Right lobe of liver (tissue), 4 donors: Measurements from ENCODE around the gene SLC2A1.

ENCODE experiments used
- CTCF ChIP-seq, 4 donors: fragments of 200-600 bp in 3 of 4; fragments of 450-650 bp in 1 of 4; IDR thresholded peaks; one replicate each; pipeline versions ENCODE4 v1.5.1 to v1.8.0; 2016 to 2022; ENCODE audit warnings: antibody characterized with exemption in 4 of 4, mild to moderate bottlenecking in 2 of 4
- POLR2A ChIP-seq: fragments of 450-650 bp; IDR thresholded peaks from one replicate; pipeline ENCODE4 v1.6.1; 2017; ENCODE audit warnings: antibody characterized with exemption, mild to moderate bottlenecking
- donor health status: DM: no; HTN: no; CAD: no.
- donor health status: DM: no; HTN: no; CAD: no.
- donor health status: DM: no; HTN: yes; CAD: no.

GRCh38 chr1:42945164-42945563 lies 13.5 kb downstream of the SLC2A1 start:
- TF ChIP-seq POLR2A (no peak), CTCF (IDR thresholded peaks at IDR 0.05) (no peak)
